ENCODE data around the gene KRTAP10-8. TPM values are rescaled to one million over a fixed set of nuclear protein-coding genes. Genes with fewer than 3 reads are reported as not detected.
"Not testable (repeated sequence)": the region's sequence is repeated elsewhere in the genome, so short reads cannot be mapped to it uniquely, and the experiment has no call there.

Gene KRTAP10-8
- total RNA-seq, 4 donors from 2014 or later: not detected

GRCh38 chr21:44590311-44590721 is 21.6 kb upstream of the KRTAP10-8 start:
- in situ Hi-C loops (cut with MboI; ENCODE audit: low sequenced_read_pairs in 4 of 4) (no loop called here), intact Hi-C loops (cut with DNase I; ENCODE audit: low total_unique reads) (no loop called here)
- DNase-seq (no peak), ATAC-seq (no peak)
- H3K9me3 ChIP-seq: no peaks in the 10 kb centered on the region
- no peak overlapping the region for H3K27ac ChIP-seq
- TF ChIP-seq POLR2A (IDR thresholded peaks at IDR 0.05): no peak
- no peaks in the 10 kb centered on the region for H3K4me1 ChIP-seq
- no peak overlapping the region for H3K4me3 ChIP-seq
- peaks cover 19 to 37% (median 23%) of the 10 kb centered on the region in 3 donors for H3K27me3 ChIP-seq
- no peaks in the 10 kb centered on the region for H3K36me3 ChIP-seq

DNA sequence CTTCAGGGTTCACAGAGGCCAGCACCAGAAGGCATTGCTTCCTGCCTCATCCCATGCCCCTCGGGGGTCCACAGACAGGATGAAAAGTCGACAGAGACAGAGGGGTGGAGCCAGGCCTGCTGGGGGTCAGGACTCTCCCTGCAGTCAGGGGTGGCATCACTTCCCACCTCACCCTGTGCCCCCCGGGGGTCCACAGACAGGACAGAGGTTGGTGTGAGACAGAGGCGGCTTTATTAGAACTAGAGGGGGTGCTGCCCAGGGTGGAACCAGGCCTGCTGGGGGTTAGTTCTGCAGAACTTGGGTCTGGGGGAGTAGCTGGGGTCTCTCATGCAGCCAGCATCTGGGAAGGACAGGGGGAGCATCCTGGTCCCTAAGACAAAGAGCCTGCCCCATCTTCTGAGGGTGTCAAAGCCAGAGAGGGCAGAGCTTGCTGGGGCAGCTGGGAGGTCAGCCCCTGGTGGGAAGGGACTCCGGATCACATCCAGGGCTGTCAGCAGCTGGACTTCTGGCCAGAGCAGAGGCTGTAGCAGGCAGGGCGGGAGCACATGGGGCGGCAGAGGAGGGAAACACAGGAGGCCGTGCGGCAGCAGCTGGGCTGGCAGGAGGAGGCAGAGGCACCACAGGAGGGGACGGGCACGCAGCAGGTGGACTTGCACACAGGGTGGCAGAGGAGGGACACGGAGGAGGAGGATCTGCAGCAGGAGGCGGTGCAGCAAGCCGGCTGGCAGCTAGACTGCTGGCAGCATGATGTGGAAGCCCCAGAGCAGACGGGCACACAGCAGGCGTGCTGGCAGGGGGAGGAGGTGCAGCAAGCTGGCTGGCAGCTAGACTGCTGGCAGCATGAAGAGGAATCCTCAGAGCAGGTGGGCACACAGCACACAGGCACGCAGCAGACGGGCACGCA is 20.7 kb upstream of the KRTAP10-8 start:
- in situ Hi-C loops (cut with MboI; ENCODE audit: low sequenced_read_pairs in 4 of 4); H3K27ac ChIP-seq; H3K9me3 ChIP-seq; intact Hi-C loops (cut with DNase I; ENCODE audit: low total_unique reads); H3K4me3 ChIP-seq; ATAC-seq; DNase-seq; H3K4me1 ChIP-seq; H3K36me3 ChIP-seq: not testable (repeated sequence)
- H3K27me3 ChIP-seq: peaks cover 19 to 35% (median 20%) of the 10 kb centered on the region in 3 donors

DNA sequence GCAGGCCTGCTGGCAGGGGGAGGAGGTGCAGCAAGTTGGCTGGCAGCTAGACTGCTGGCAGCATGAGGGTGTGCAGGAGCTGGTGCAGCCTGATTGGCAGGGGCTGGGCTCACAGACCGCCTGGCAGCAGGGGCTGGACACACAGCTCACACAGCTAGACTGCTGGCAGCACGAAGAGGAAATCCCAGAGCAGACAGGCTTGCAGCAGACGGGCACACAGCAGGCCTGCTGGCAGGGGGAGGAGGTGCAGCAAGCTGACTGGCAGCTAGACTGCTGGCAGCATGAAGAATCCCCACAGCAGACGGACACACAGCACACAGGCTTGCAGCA is 20.1 kb upstream of the KRTAP10-8 start:
- in situ Hi-C loops (cut with MboI; ENCODE audit: low sequenced_read_pairs in 4 of 4); H3K4me1 ChIP-seq; H3K27ac ChIP-seq; H3K36me3 ChIP-seq; H3K4me3 ChIP-seq; intact Hi-C loops (cut with DNase I; ENCODE audit: low total_unique reads); H3K9me3 ChIP-seq; DNase-seq; ATAC-seq: not testable (repeated sequence)
- peaks cover 19 to 35% (median 20%) of the 10 kb centered on the region in 3 donors for H3K27me3 ChIP-seq

- intact Hi-C loops (cut with DNase I; ENCODE audit: low total_unique reads) (no loop called here), in situ Hi-C loops (cut with MboI; ENCODE audit: low sequenced_read_pairs in 4 of 4) (no loop called here)
- H3K4me3 ChIP-seq: no peak within 1 kb of the TSS
- ATAC-seq (no peak), DNase-seq (no peak)
- H3K4me1 ChIP-seq: no peaks in the 10 kb centered on the region
- no peaks in the 10 kb centered on the region for H3K9me3 ChIP-seq
- TF ChIP-seq, protein P1, sequence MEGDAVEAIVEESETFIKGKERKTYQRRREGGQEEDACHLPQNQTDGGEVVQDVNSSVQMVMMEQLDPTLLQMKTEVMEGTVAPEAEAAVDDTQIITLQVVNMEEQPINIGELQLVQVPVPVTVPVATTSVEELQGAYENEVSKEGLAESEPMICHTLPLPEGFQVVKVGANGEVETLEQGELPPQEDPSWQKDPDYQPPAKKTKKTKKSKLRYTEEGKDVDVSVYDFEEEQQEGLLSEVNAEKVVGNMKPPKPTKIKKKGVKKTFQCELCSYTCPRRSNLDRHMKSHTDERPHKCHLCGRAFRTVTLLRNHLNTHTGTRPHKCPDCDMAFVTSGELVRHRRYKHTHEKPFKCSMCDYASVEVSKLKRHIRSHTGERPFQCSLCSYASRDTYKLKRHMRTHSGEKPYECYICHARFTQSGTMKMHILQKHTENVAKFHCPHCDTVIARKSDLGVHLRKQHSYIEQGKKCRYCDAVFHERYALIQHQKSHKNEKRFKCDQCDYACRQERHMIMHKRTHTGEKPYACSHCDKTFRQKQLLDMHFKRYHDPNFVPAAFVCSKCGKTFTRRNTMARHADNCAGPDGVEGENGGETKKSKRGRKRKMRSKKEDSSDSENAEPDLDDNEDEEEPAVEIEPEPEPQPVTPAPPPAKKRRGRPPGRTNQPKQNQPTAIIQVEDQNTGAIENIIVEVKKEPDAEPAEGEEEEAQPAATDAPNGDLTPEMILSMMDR (IDR thresholded peaks at IDR 0.05 in 4 of 5, conservative IDR thresholded peaks at IDR 0.05 in 1 of 5): no peak
- no peak for TF ChIP-seq POLR2A (IDR thresholded peaks at IDR 0.05)
- peaks cover 18 to 42% (median 19%) of the 10 kb centered on the region in 3 donors for H3K27me3 ChIP-seq
- H3K36me3 ChIP-seq: no peaks in the 10 kb centered on the region
- H3K27ac ChIP-seq: no peak within 1 kb of the TSS
Observed at GRCh38 chr21:44592446-44593311, 19.2 kb upstream of the KRTAP10-8 start, which contains the start of gene KRTAP10-6. TSS of gene KRTAP10-6 (minus strand) at chr21:44592505. CDS start at chr21:44592484, 21 bp downstream.

DNA sequence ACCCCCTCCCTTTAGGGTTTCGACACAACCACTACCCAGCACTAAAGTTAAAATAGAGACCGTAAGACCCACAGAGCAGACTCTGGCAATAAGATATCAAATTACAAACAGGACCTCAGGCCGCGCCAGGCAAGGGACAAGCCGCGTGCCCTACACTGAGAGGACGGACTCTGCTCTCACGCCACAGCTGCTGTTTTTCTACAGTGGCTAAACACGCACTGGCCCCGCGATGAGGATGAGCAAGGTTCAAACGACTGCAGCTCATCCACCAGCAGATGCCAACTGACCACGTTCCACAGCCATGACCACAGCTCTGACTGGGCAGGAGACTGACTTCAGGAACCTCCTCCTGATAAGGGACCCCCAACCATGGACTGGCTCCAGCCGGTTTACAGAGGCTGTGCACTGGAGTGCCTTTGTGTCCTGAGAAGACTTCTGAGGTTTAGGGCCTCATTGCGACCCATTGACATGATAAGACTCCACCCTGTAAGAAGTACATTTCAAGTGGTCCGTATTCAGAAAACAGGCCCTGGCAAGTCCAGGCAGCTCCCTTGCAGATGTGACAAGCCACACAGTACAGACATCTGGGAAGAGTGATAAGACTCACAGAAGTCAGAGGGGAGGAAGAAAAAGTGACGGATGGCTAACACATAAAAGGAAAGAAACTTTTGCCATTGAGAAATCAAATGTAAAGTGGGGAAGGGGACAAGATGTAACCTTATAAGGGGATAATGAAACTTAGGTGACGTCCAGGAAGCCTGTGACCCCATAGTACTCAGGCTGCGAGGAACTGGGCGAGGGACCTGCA is 18.1 kb upstream of the KRTAP10-8 start:
- Histone ChIP-seq H3K36me3 (no peaks in the 10 kb centered on the region), H3K27me3 (peaks cover 19 to 47% (median 26%) of the 10 kb centered on the region in 3 donors), H3K27ac (no peak overlapping the region), H3K4me1 (no peaks in the 10 kb centered on the region), H3K9me3 (no peaks in the 10 kb centered on the region), H3K4me3 (no peak overlapping the region)
- intact Hi-C loops (cut with DNase I; ENCODE audit: low total_unique reads) (no loop called here), in situ Hi-C loops (cut with MboI; ENCODE audit: low sequenced_read_pairs in 4 of 4) (no loop called here)
- TF ChIP-seq POLR2A (IDR thresholded peaks at IDR 0.05): no peak
- TF ChIP-seq, protein P1 (IDR thresholded peaks at IDR 0.05 in 4 of 5, conservative IDR thresholded peaks at IDR 0.05 in 1 of 5): no peak
- ATAC-seq: no peak
- no peak for DNase-seq

All from gastrocnemius medialis (tissue), 4 donors.